ENCODE results near the gene TCAP.

- no peak for TF ChIP-seq CTCF (optimal IDR thresholded peaks at IDR 0.05 in 1 of 3, IDR thresholded peaks at IDR 0.05 in 1 of 3, conservative IDR thresholded peaks at IDR 0.05 in 1 of 3; ENCODE audit: extremely low read depth in 1 of 3, insufficient read depth in 2 of 3, low read length in 3 of 3)
- TF ChIP-seq EZH2 (IDR thresholded peaks at IDR 0.05; ENCODE audit: low read length), result peak; percentile 91
Measured at GRCh38 chr17:39627047-39627711, 38.0 kb upstream of the TCAP start.

All from keratinocyte (primary cell).